ENCODE data around the gene AQP12B.

Gene AQP12B

DNA sequence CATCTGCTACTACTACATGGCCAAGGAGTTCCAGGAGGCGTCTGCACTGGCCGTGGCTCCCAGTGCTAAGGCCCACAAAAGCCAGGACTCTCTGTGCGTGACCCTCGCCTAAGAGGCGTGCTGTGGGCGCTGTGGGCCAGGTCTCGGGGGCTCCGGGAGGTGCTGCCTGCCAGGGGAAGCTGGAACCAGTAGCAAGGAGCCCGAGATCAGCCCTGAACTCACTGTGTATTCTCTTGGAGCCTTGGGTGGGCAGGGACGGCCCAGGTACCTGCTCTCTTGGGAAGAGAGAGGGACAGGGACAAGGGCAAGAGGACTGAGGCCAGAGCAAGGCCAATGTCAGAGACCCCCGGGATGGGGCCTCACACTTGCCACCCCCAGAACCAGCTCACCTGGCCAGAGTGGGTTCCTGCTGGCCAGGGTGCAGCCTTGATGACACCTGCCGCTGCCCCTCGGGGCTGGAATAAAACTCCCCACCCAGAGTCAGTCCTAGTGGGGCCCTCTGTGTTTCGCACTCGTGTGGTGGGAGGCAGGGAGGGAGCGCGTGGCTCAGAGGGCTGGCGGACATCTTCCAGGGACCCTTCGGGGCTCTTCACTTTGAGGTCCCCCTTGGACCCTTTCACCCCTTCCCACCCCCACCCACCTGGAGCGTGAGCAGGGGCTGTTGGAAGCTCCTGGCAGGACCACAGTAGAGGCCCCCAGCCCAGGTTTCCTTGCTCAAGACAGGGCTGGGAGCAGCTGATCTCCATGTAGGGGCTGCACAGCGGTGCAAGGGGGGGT is 51.7 kb downstream of the AQP12B start:
- no peak for DNase-seq

DNA sequence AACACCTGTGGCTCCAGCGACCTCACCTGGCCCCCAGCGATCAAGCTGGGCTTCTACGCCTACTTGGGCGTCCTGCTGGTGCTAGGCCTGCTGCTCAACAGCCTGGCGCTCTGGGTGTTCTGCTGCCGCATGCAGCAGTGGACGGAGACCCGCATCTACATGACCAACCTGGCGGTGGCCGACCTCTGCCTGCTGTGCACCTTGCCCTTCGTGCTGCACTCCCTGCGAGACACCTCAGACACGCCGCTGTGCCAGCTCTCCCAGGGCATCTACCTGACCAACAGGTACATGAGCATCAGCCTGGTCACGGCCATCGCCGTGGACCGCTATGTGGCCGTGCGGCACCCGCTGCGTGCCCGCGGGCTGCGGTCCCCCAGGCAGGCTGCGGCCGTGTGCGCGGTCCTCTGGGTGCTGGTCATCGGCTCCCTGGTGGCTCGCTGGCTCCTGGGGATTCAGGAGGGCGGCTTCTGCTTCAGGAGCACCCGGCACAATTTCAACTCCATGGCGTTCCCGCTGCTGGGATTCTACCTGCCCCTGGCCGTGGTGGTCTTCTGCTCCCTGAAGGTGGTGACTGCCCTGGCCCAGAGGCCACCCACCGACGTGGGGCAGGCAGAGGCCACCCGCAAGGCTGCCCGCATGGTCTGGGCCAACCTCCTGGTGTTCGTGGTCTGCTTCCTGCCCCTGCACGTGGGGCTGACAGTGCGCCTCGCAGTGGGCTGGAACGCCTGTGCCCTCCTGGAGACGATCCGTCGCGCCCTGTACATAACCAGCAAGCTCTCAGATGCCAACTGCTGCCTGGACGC is 52.5 kb downstream of the AQP12B start:
- no peak for DNase-seq

DNA sequence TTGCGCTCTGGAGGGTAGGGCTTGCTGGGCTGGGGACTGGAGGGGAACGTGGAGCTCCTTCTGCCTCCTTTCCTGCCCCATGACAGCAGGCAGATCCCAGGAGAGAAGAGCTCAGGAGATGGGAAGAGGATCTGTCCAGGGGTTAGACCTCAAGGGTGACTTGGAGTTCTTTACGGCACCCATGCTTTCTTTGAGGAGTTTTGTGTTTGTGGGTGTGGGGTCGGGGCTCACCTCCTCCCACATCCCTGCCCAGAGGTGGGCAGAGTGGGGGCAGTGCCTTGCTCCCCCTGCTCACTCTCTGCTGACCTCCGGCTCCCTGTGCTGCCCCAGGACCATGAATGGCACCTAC is 53.1 kb downstream of the AQP12B start:
- DNase-seq = no peak

DNA sequence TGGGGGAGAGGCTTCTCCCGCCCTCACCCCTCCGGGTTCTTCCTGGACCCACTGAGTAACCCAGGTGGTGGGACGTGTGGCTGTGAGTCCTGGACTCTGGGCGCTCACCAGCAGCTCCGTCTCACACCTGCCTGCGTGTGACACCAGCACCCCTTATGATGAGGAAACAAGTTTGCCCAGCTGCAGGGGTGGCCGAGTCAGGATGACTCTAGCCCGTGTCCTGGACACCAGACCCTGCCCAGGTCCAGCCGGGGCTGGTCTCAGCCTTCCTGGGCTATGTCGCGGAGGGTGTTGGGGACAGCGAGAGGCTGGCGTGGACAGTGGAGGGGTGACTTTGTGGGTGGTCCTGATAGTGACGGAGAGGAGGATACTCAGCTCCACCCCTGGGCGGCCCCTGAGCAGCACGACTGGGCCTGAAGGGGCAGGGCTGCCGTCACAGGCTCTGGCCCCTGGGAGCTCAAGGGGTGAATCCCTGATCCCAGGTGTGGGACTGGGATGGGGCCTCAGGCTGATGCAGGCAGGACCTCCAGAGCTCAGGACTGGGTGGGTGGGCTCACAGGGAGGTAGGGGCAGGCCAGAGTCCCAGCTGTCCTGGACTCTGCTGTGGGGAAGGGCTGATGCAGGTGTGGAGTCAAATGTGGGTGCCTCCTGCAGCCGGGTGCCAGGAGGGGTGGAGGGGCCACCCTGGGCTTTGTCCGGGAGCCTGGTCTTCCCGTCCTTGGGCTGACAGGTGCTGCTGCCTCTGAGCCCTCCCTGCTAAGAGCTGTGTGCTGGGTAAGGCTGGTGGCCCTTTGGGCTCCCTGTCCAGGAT is 53.7 kb downstream of the AQP12B start:
- DNase-seq = no peak

DNA sequence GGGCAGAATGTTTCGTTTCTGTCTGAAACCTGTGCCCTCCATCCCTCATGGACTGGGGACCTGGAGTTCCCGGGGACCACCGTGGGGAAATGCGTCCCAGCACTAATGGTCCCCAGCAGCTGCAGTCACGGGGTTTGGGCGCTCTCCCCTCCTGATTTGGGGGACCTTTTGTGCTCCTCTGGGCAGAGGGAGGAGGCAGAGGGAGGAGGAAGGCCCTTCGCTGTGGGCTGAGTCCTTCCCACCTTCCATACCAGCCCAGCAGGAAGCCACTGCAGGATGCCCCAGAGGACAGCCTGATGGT is 54.2 kb downstream of the AQP12B start:
- DNase-seq = no peak

DNA sequence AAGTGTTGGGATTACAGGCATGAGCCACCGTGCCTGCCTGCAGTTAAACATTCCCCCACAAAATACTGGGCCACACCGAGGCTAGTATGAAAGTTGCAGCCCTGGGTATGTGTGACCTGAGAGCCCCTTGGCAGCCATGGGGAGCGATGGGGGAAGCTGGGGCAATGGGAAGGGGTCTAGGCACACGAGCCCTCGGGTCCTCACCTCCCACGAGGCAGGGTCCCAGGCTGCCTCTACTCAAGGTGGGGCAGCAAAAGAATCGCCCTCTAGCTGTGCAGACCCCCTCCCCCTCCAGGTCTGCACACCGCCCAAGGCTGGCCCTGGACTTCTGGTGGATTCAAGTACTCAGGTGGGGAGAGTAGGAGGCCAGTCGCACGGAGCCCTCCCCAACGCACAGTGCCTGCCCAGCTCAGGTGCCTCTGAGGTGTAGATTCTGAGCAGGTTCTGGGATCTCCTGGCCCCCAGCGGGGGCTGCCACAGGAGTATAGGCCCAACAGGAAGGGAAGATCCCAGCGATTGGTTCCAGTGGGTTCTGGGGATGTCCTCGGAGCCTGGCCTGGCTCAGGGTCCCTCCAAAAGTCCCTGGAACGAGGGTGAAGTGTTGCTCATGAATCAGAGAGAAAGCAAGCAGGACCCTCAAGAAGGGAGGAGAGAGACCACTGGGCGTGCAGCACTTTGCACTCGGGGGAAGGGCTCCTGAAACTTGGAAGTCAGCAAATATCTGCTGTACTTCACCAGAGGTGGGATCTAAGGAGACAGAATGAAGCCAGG is 54.8 kb downstream of the AQP12B start:
- DNase-seq = no peak

DNA sequence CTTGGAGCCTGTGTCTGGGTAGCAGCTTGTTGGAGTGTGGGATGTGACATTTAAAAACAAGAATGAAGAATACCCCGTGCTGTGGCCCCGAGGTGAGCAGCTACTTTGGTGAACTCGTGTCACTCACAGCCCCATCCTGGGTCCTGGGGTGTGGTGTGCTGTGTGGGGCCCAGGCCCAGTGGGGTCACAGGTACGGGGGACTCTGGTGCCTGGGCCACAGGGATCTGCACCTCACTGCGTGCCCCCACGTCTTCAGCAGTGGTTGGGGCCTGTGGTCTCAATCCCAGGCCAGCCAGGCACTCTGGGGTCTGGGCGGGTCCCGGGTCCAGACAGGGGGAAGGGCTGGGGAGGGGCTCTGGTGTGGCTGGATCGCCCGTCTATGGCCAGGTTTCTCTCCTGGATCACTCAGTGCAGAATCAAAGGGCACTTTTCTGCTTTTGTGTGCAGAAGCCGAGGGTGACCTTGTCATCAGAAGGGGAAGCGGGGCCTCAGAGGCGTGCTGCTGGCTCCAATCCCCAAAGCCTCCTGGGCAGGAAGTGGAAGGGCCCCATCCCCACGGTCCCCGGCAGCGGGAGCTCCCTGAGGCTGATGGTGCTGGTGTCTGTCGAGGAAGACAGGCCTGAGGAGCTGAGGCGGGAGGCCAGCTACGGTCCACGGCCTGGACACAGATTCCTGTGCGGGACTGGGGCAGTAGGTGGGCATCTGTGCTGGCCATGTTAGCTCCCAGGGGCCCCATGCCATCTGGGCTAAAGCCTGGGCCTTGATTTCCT is 56.0 kb downstream of the AQP12B start:
- no peak for DNase-seq

All from NCI-H524 treated with DMSO at 0.1 percent for 48 hours (cell line).